NOMO-1 treated with dmso at 0.1 percent for 144 hours (cell line): ENCODE results near the gene ELAVL2.

Experiments used
- DNase-seq: peaks from one replicate; lab custom pipeline; 2025; ENCODE audit not compliant: unreplicated experiment; lab: John Stamatoyannopoulos, UW

Gene ELAVL2

DNA sequence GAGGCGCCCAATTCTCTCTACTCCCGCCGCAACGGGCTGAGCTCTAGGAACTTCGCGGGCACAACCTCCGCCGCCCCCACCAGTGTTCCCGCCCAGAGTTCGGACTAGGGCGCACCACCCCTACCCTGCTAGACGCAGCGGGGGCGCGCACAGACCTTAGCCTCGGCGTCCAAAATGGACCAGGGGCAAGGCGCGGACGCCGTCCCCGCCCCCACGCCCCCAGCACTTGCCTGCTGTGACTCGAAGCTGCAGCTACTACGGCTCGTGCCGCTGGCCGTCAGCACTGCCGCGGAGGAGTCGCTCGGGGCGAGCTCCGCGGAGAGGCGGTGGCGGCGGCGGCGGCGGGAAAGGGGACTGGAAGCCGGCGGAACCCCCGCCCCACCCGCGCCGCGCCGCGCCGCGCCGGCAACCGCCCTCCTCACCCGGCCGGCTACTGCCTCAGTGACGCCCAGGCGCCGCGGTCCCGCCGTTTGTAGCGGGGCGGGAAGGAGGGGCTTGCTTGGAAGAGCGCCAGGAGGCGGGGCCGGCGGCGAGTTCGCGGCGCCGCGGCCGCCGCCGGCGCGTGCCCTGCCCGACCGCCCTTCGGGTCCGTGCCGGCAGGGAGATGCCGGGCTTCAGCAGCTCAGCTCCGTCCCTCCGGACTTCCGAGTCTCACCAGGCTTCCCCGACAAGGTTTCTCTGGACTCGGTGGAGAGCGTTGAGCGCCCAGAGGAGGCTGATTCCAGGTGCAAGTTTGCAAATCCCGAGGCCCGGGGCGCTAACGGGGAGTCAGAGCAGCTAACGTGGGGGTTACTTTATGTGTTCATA is 4.5 kb downstream of the ELAVL2 start:
- DNase-seq = no peak

DNA sequence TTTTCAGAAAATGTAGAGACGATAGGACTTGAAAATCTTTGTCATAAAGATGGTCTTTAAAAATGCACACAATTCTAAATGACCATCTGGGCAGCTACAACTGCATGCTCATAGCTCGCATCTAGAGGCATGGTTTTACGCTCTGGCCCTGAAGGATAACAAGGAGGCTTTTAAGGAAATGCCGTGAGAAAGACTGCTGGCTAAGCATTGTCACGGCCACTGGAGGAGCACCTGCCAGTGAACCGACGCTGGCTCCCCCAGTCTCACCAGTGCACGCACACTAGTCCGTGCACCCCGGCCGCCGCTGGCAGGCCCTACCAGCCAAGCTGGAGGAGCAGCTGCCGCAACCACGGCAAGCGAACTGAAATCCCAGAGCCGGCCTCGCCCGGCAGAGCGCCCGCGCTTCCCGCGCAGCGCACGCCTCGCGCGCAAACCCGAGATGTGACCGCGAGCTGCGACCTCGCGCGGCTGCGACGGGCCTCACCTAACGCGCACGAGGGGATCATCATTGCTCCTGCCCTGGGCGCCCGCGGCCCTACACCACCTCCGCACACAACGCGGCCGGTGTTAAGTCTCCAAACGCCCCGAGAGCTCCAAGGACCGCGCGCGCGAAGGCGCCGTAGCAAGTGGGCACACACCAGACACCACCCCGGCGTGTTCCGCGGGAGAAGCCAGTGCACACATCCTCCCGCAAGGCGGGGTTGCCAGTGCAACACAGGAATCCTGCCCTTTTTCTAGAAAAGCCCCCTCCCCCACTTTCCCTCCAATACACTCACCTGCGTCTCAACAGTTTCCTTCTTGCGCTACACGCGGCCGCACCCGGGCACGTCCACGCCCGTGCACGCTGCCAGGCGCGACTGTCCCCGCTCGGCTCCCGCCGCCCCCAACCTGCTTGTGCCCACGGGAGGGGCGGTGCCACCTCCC is 5.3 kb downstream of the ELAVL2 start:
- no peak for DNase-seq

DNA sequence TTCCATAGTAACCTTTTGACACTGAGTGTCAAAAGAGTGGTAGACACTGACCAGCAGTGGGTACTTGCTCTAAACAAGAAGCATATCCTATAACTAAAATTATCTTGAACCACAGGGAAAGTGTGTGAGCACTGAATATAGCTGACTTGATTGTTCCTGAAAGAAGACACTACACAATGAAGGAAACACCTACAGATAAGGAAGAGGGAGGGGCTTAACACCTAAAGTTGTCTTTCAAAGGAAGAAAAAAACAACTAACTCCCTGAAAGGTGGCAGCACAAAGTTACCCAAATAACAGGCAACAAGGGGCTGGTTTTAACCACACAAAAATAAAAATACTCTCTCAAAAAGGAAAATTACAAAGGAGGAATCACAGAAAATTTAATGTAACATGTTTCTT is 6.6 kb downstream of the ELAVL2 start:
- no peak for DNase-seq

DNA sequence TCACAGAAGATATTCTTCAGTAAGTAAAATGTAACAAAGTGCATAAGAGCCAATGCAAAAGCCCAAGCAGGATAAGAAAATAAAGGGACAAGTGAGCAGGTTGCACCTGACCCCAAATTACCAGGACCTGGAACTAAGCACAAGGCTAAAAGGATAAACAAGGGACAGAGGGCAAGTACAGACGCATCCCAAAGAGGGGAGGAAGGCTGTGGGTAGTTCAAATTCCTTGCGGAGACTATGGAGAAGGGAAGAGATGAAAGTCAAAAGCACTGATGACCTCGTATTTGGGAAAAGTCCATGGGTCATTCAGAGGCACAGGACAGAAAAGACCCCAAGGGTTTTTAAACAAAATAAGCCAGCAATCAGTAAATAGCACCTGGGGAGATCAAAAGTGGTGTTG is 11.8 kb downstream of the ELAVL2 start:
- DNase-seq = no peak

DNA sequence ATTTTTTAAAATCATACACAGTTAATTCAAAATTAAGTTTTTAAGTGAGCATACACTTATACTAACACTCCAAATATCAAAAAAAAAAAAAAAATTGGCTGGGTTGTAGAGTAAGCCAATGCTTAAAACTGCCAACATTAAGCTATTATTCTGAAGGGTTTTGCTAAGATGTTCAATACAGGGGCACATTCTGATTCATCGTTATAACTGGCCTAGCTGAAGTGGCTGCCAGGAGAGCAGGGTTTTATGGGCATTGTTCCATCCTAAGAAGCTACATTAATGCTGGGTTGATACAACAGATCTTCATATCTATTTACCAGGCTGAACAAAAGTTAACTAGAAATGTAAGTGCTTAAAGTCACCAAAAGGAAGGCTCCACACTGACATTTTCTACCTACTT is 13.4 kb downstream of the ELAVL2 start:
- no peak for DNase-seq

DNA sequence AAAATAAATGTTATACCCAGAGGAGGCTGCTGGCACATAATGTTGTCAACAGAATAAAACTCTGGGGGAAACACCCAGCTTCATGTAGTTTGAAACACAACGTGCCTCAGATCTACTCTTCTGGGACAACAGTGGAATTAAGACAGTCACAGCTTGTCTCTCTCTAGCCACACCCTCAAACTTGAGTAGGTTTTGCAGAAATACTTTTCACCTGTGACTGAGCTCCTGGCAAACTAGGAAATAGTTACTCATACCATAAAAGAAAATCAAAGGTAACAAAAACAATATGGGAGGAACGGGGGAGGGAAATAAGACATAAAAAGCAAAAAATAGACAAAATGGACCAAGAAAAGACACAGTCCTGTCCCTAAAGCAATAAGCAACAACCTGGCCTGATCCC is 14.4 kb downstream of the ELAVL2 start:
- no peak for DNase-seq

DNA sequence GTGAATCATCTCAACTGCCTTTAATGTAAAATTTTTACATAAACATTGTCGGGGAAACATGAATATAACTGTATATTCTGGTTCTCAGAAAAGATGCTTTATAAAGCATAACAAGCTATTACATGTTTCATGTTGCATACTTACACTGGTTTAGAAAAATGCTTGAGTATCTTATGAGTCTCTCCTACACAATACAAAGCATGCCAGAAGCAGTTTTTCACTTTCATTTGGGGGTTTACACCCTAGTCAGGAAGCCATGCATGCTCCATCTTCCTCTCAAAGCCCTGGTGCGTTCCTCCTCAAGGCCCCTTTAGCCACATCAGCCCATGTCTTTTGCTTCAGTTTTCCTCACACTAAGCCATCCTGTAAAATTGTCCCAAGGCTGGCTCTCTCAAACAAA is 22.8 kb downstream of the ELAVL2 start:
- DNase-seq = no peak

DNA sequence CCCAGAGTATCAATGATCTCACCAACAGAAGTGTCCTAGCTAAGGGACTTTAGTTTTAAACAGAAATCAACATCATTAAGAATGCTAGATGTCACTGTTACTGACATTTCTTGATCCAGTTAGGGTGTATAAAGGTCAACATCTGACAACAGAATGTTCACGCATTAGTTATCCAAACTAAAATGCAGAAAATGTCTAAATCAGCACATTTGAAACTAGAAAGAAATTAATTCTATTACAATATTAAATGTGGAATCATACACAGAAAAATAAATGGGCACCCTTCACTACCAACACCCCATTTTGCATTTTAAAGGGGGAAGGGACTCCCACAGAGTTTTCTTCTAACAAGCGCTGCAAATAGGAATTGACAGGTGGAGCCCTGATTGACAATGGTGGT is 24.5 kb downstream of the ELAVL2 start:
- DNase-seq = no peak

DNA sequence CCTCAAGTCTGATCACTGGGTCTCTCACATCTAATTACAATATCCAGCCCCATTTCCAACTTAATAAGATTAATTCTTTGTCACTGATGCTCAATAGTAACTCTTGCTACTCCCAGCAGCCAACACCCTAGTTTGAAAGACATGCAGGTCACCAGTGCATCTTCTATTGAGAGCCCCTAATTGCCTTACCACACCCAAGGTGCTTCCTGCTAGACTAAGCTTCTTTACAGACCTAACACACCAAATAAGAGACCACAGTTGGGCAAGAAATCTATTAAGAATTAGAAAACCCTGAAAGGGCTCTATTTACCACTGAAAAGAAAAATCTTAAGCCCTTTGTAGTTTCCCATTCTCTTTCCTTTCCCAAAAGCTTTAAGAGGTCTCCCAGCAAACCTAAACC is 26.5 kb downstream of the ELAVL2 start:
- DNase-seq = no peak

DNA sequence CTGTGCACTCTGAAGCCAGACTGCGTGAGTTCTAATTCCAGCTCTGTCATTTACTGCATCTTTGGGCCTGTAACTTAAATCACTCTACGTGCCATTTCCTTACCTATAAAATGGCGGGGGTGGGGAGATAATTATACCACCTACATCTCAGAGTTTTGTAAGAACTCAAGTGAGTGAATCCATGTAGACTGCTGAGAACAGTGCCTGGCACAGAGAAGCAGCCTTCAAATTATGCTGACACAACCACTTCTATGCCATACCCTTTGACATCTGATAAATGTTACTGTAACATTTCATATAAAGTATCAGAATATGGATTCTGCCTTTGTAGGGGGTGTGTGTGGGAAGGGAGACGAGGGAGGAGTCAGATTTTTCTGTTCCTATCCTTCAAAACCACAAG is 27.7 kb downstream of the ELAVL2 start:
- no peak for DNase-seq

DNA sequence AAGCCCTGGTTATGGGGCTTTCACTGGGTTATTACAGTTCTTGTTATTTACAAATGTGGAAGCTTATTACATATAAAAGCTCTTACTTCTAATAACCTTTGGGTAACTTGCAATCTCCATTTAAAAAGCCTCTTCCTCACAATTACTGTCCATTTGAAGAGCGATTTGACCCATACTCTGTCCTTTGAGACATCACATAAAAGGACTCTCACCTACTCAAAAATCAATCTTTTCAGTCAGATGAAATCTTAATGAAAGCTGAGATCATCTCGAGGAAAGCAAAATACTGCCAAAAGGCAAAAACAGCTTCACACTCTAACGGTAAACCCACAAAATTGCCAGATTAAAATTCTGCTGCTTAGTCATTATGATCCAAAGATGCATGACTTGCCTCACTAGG is 29.8 kb downstream of the ELAVL2 start:
- DNase-seq = no peak

DNA sequence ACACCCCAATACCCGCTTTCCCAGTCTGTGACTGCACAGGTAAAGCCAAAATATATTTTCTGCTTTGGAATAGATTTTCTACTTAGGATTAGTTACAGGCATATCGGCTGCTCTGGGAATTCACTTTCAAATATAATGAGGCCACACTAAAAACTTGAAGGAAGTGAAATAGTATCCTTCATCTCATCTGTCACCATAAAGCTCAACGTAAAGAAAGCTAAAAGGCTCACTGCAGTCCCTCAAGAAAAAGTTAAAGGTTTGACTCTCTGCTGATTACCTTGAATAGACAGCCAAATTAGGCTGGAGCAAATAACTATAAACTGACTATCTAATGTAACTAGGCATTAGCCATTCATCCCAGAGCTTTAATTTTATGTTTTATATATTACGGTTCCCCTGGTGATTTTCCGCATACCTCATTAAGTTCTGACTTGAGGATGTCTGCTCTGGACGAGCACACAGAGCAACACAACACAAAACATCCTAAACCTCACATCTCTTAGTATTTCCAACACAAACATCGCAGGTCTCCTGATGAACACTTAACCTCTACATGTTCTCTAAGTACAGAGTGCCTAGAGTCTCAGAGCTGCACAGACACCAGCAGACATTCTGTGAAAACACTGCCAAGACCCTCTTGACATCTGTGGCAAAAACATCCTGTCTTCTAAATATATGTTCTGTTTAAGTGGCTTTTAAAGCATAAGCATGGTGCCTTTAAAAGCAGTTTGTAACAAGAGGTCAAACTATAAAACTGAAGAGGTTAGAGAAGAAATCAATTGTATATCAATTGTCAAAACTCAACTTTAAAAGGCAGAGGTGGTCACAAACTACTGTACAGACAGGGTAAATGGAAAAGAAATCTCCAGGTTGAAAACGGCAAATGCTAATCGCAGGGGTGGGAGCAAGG is 35.4 kb downstream of the ELAVL2 start:
- no peak for DNase-seq

DNA sequence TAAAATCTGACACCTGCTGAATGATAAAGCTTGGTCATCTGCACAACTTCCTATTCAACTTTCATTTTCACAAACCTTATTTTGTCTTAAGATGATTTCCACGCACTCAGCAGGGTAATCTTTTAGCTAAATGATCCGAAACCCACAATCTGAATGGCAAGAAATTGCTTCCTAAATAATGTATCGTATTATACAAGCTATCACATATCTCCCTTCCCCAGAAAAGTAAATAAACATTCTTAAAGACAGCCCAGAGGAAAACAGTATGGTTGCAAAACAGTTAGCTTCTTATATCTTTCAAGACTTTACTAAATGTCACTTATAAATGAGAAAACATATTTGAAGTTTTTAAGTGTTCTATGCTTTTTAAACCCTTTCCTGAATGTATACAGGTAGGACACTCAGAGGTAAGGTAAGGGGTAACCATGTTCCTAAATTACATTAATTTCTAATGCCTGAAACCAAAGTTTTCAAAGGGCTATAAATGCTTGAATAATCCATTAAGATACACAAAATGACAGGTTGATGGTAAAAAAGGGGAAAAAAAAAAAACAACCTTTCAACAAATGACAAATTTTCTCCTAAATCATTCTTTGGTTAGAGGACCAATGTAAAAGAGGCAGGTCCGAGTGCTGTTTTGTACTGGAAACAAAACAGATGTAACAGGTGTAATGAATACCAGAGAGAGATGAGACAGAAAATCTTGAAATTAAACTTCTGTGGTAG is 36.3 kb downstream of the ELAVL2 start:
- no peak for DNase-seq

DNA sequence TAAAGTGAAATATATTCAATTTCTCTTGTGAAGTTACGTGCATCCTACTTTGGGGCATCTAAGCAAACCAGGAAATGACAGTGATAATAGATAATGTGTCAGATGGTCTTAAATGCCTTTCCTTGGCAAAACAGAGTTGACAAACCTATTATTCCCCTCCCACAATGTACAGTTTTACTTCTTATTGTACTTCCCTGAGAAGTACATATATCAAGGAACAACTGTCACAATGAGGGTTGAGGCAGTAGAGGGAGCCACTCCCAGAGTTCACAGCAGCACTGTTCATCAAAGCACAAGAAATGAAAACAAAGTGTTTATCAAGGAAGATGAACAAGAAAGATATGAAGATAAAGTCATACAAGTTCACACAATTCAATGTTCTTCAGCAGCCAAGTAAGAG is 41.1 kb downstream of the ELAVL2 start:
- DNase-seq = no peak

DNA sequence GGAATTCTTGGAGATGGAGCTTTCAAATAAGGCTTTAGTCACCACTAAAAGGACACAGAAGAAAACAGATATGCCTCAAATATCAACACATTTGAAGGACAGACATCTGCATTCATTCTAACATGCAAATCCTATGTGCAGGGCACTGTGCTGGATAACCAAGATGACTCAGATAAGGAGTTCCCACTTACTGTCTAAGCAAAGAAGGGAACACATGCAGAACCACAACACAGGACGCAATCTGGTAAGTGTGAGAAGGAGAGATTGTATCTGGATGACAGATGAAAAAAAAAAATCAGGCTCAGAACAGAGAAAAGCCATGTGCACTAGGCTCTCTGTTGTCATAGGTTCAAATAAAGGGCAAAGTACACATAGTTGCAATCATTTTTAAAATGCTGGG is 42.5 kb downstream of the ELAVL2 start:
- DNase-seq = no peak

DNA sequence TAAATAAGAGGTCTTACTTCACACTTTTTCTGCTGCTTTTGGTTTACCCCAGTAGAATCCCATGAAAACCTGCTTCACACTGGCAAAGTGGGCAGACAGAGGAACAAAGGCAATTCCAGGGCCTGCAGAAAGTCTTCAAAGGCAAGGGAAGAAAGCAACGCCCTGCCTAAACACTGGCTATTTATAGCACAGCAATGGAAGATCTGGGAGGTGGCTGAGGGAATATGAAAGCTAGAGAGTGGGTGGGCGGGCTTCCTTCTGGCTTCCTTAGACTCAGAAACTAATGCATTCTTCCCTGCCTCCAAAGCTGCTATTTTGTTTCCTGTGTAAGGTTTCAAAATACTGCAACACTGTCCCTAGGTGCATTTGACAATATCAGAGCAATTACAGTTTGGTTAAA is 46.8 kb downstream of the ELAVL2 start:
- DNase-seq = no peak

DNA sequence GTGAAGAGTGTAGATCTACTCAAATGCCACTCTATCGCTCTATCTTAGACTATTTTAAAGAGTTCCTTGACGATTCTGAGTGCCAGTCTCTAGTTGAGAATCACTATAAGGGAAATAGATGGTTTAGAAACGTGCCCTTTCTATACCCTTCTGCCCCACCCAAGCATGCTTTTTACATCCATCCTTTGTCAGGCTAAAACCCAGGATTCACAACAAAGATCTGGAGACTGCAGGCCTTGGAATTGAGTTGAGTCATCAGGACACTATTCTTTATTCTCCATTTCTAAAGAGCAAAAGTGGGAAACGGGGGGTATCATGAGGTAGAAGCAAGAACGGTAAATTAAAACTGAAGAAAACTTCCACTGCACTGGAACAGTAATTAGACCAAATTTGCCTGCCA is 48.7 kb downstream of the ELAVL2 start:
- no peak for DNase-seq

DNA sequence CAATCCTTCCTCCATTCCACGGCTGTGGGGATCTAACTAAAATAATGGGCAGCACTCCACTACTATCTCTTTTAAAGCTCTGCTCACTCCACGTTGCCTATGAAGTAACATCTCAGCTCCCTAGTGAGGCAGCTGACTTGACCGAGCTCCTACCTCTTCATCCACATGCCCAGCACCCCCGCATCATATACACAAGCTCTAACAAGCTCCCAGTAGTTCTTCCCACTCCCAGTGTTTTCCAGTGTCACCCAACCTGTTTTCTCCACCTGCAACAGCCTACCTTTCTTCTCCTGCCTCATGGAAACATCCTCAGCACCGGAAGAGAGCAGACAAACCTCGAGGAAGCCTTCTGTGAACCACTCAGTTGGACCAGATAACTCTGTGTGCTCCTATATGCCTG is 50.5 kb downstream of the ELAVL2 start:
- DNase-seq = no peak

DNA sequence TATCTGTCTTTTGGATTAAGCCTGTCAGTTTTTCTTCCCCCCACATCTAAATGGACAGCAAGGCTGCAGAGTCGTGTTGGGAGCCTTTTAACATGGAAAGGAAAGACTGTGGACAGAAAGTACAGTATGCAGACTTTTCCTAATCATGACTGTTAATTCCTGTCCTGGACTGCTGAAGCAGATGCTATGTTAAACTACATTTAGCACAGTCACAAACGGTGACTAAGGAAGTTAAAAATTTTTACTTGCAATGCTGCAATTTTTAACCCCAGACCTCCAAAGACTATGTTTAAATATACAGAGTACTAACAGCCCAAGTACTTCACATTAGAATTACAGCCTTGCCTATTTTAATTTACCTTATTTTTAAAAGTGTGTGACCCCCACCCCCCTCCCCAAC is 51.8 kb downstream of the ELAVL2 start:
- DNase-seq = no peak

DNA sequence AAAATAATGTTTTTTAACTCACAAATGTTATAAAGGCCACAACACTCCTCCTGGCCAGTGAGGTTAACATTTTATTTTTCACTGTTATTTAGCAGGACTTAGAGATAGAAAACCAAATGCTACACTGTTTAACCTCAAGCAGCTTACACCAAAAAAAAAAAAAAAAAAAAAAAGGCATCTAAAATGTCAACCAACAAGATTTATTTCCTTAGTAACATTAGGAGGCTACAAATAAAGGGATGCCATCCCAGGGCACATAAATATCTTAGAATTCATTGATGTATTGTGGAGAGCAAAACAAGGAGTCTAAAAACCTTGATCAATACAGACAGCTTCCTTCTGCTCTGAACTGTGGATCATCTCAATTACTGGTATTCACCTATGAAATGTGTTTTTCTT is 53.7 kb downstream of the ELAVL2 start:
- DNase-seq = no peak
